ENCODE data around the gene PA2G4. TPM values are rescaled to one million over a fixed set of nuclear protein-coding genes. Genes with fewer than 3 reads are reported as not detected.

PA2G4 gene
- total RNA-seq, 2 experiments from 2014 or later = 242 to 243 TPM

DNA sequence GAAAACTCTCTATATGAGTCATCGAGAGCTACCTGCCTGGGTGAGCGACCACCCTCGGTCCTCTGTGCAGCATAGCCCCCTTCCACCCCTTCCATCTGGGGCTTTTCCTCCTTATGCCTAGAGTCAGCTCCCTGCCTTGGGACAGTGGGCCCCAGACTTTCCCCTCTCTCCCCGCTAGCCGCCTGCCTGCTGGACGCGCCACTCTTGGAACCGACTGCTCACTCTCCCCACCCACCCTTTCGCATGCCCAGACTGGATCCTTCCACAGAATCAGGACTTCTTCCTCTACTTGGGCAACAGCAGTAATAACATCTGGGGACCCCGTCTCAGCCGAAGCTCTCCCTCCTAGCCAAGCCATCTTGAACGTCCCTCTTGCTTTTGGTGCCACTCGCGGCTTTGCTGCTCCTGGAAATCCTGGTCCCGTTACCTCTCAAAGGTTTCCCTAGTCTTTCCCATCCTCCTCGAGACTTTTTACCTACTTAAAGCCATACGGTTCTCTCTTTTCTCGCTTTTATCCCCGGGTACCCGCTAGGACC is 24.4 kb downstream of the PA2G4 start:
- ChIA-PET POLR2A (interaction anchor here (0.9 to 11.6 kb wide), 18 partner anchors 9 to 339 kb away, joined by 3 to 178 read pairs (median 8); partner anchors contain the start of genes ANKRD52, MYL6, MYL6B and PA2G4), CTCF (interaction anchor here (1.0 to 15.1 kb wide), 11 partner anchors 11 to 390 kb away, joined by 3 to 271 read pairs (median 6); partner anchors contain the start of genes ANKRD52, MYL6, MYL6B and ORMDL2)
- H3K36me3 Mint-ChIP-seq (ENCODE audit: low read depth) = peaks cover 58% of the 10 kb centered on the region
- DNase-seq = no peak
- H3K4me3 Mint-ChIP-seq = peak overlapping the region; percentile 97
- peaks cover 78% of the 10 kb centered on the region for H3K4me1 Mint-ChIP-seq
- peak overlapping the region; percentile 94 for H3K27ac Mint-ChIP-seq
- H3K27me3 Mint-ChIP-seq = no peaks in the 10 kb centered on the region
- peaks cover 5% of the 10 kb centered on the region for H3K9me3 Mint-ChIP-seq

DNA sequence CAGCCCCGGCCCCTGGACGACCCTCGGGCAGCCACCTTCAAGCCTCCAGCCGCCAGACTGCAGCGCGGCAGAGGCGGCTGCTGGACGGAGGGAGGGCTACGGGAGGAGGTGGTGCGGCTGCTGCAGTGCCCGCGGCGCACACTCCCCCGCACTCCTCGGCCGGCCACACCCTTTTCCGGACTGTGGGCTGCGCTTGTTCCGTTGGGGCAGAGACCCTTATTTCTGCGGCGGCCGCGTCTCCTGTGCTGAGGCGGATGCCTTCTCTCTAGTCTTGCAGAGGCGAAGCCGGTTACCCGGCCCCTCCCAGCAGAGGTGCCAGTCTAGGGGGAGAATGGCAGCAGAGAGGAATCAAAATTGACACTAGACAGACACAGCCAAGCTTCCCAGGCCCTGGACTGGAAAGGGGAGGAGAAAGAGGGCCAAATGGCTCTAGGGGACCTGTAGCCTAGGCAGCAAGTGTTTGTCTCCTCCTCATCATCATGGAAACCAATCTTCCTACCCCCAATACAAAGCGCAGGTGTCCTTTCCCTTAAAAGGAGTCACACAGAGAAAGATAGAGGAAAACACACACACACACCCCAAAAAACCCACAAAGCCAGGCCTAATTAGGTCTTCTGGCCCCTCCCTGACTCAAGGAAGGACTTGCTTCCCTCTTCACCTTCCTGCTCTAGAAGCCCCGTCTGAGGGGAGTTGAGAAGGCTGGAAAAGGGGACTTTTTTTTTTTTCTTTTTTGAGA is 25.0 kb downstream of the PA2G4 start:
- ChIA-PET POLR2A (interaction anchor here (1.1 to 11.6 kb wide), 13 partner anchors 9 to 155 kb away, joined by 3 to 178 read pairs (median 21); partner anchors contain the start of genes ANKRD52, MYL6, MYL6B and PA2G4), CTCF (interaction anchor here (0.6 to 15.1 kb wide), 10 partner anchors 10 to 129 kb away, joined by 3 to 271 read pairs (median 5); partner anchors contain the start of genes ANKRD52, MYL6, MYL6B and RPL41)
- DNase-seq = peak; percentile 88
- Mint-ChIP-seq H3K27ac (peak overlapping the region; percentile 94), H3K4me1 (peaks cover 78% of the 10 kb centered on the region), H3K9me3 (peaks cover 5% of the 10 kb centered on the region), H3K4me3 (peak overlapping the region; percentile 97), H3K36me3 (ENCODE audit: low read depth) (peaks cover 59% of the 10 kb centered on the region), H3K27me3 (no peaks in the 10 kb centered on the region)

GRCh38 chr12:56129942-56130495 is 25.7 kb downstream of the PA2G4 start:
- Mint-ChIP-seq H3K9me3 (peaks cover 5% of the 10 kb centered on the region), H3K4me3 (peak overlapping the region; percentile 97), H3K4me1 (peaks cover 72% of the 10 kb centered on the region), H3K36me3 (ENCODE audit: low read depth) (peaks cover 61% of the 10 kb centered on the region), H3K27ac (peak overlapping the region; percentile 94), H3K27me3 (no peaks in the 10 kb centered on the region)
- CTCF ChIA-PET = interaction anchor here (0.6 to 15.1 kb wide), 7 partner anchors 10 to 64 kb away, joined by 3 to 271 read pairs (median 4); partner anchors contain the start of genes MYL6 and SMARCC2
- DNase-seq = no peak
- POLR2A ChIA-PET = interaction anchor here (1.1 to 11.6 kb wide), 10 partner anchors 8 to 91 kb away, joined by 4 to 178 read pairs (median 42); partner anchors contain the start of genes MYL6, MYL6B, PA2G4 and RNF41

DNA sequence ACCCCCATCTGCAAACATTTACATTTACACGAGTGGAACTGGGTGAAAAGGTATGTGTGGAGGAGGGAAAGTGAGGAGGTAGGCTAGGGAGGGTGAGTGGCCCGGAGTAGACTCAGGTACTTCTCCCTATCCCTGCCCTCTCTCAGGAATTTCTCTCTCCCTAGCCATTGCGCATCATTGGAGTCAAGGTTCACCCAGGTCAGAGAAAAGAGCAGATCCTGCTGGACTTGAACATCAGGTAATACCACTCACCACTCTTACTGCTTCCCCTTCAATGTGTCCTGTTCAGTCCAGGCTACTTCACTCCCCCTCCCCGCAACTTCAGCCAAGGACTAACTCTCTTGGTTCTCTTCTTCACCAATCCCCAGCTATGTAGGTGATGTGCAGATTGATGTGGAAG is 26.5 kb downstream of the PA2G4 start:
- POLR2A ChIA-PET = interaction anchor here (1.3 to 11.6 kb wide), 6 partner anchors 8 to 31 kb away, joined by 4 to 178 read pairs (median 48); partner anchors contain the start of genes MYL6, MYL6B, RPL41 and ZC3H10
- H3K36me3 Mint-ChIP-seq (ENCODE audit: low read depth) = peaks cover 68% of the 10 kb centered on the region
- H3K9me3 Mint-ChIP-seq = peaks cover 5% of the 10 kb centered on the region

DNA sequence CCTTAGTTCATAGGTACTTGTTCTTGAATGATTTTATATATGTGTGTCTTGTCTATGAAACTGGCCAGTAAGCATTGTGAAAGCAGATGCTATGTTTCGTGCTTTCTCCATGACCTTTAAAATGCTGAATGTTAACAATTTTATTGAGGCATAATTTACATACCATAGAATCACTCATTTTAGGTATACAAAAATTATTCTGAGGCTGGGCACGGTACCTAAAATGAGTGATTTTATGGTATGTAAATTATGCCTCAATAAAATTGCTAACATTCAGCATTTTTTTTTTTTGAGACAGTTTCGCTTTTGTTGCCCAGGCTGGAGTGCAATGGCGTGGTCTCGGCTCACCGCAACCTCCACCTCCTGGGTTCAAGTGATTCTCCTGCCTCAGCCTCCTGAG is 30.5 kb downstream of the PA2G4 start:
- ChIA-PET CTCF (no interaction called here), POLR2A (interaction anchor here (2.2 to 11.6 kb wide), 2 partner anchors 10 to 27 kb away, joined by 7 to 178 read pairs; partner anchors contain the start of gene MYL6)
- H3K9me3 Mint-ChIP-seq = peaks cover 5% of the 10 kb centered on the region
- H3K36me3 Mint-ChIP-seq (ENCODE audit: low read depth) = peaks cover 92% of the 10 kb centered on the region
- H3K4me3 Mint-ChIP-seq = no peak overlapping the region
- peaks cover 76% of the 10 kb centered on the region for H3K4me1 Mint-ChIP-seq
- no peak overlapping the region for H3K27ac Mint-ChIP-seq
- H3K27me3 Mint-ChIP-seq = no peaks in the 10 kb centered on the region
- DNase-seq = no peak

More for the DNA sequence above, 26.5 kb downstream of the PA2G4 start:
- CTCF ChIA-PET = interaction anchor here (15.1 kb wide), 1 partner anchor 58 kb away, joined by 271 read pairs; the partner anchor contains the start of gene SMARCC2
- Mint-ChIP-seq H3K4me1 (peaks cover 69% of the 10 kb centered on the region), H3K27me3 (no peaks in the 10 kb centered on the region), H3K4me3 (peak overlapping the region; percentile 97), H3K27ac (peak overlapping the region; percentile 94)
- DNase-seq = no peak

GRCh38 chr12:56137853-56138571 is 33.7 kb downstream of the PA2G4 start:
- Mint-ChIP-seq H3K4me3 (no peak overlapping the region), H3K4me1 (peaks cover 73% of the 10 kb centered on the region), H3K27me3 (no peaks in the 10 kb centered on the region), H3K9me3 (no peaks in the 10 kb centered on the region), H3K27ac (peak overlapping the region; percentile 78), H3K36me3 (ENCODE audit: low read depth) (peaks cover 85% of the 10 kb centered on the region)
- POLR2A ChIA-PET = interaction anchor here (1.0 to 4.8 kb wide), 7 partner anchors 7 to 50 kb away, joined by 4 to 41 read pairs (median 11); partner anchors contain the start of genes ESYT1, MYL6, MYL6B and SMARCC2
- no peak for DNase-seq
- CTCF ChIA-PET = interaction anchor here (0.6 to 1.3 kb wide), 4 partner anchors 13 to 98 kb away, joined by 3 read pairs; partner anchors contain the start of genes MYL6B and RNF41

- CTCF ChIA-PET = interaction anchor here (1.0 to 4.3 kb wide), 5 partner anchors 10 to 48 kb away, joined by 3 to 14 read pairs (median 5); partner anchors contain the start of genes ESYT1, MYL6B and SMARCC2
- Mint-ChIP-seq H3K4me3 (no peak overlapping the region), H3K27me3 (no peaks in the 10 kb centered on the region), H3K4me1 (peaks cover 63% of the 10 kb centered on the region), H3K27ac (peak overlapping the region; percentile 49), H3K9me3 (no peaks in the 10 kb centered on the region), H3K36me3 (ENCODE audit: low read depth) (peaks cover 75% of the 10 kb centered on the region)
- no peak for DNase-seq
- POLR2A ChIA-PET = interaction anchor here (0.9 to 3.2 kb wide), 4 partner anchors 10 to 27 kb away, joined by 4 to 18 read pairs (median 18); partner anchors contain the start of genes MYL6 and MYL6B
Observed at GRCh38 chr12:56141946-56142784, 37.8 kb downstream of the PA2G4 start.

DNA sequence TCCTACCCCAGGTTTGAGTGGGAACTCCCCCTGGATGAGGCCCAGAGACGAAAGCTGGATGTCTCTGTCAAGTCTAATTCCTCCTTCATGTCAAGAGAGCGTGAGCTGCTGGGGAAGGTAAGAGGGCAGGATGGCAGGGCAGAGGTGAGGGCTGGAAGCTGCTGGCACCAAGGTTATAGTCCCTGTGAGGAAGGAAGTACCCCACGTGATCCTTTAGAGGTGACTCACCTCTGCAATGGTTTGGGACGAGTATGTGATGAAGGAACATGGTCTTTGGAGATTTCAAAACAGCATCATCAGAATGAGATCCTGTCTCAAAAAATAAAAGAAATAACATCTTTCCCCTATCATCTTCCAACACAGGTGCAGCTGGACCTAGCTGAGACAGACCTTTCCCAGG is 38.9 kb downstream of the PA2G4 start:
- CTCF ChIA-PET = interaction anchor here (1.0 to 4.3 kb wide), 3 partner anchors 9 to 46 kb away, joined by 3 to 14 read pairs (median 5); partner anchors contain the start of genes ESYT1, MYL6B and SMARCC2
- peak overlapping the region; percentile 70 for H3K27ac Mint-ChIP-seq
- H3K9me3 Mint-ChIP-seq = no peaks in the 10 kb centered on the region
- H3K36me3 Mint-ChIP-seq (ENCODE audit: low read depth) = peaks cover 65% of the 10 kb centered on the region
- H3K4me1 Mint-ChIP-seq = peaks cover 53% of the 10 kb centered on the region
- DNase-seq = no peak
- H3K27me3 Mint-ChIP-seq = no peaks in the 10 kb centered on the region
- no peak overlapping the region for H3K4me3 Mint-ChIP-seq
- POLR2A ChIA-PET = interaction anchor here (0.8 to 3.2 kb wide), 5 partner anchors 9 to 29 kb away, joined by 3 to 18 read pairs (median 18); partner anchors contain the start of genes MYL6, MYL6B and ZC3H10

DNA sequence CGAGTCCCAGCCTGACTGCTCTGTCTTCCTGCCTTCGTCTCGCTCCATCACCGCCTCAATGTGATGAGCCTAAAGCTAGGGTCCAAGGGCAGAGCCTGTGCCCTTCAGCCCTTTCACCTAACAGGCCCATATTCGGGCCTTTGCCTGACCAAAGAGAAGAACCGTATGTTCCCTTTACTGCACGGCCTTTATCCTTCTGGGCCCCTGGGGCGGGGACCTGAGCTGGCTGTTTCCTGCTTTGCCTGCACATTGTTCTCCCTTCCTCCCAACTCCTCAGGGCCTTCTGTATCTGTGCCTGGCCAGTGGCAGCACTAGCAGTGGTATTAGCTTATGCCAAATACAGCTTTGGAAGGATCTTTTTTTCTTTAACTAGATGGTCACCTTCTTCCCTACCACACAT is 39.5 kb downstream of the PA2G4 start:
- peak overlapping the region; percentile 70 for H3K27ac Mint-ChIP-seq
- no peak for DNase-seq
- CTCF ChIA-PET = interaction anchor here (1.5 to 4.3 kb wide), 2 partner anchors 8 to 97 kb away, joined by 4 to 14 read pairs; partner anchors contain the start of gene MYL6B
- no peaks in the 10 kb centered on the region for H3K27me3 Mint-ChIP-seq
- H3K4me1 Mint-ChIP-seq = peaks cover 47% of the 10 kb centered on the region
- POLR2A ChIA-PET = interaction anchor here (0.9 to 3.1 kb wide), 6 partner anchors 8 to 78 kb away, joined by 3 to 18 read pairs (median 6); partner anchors contain the start of genes MYL6, MYL6B, RNF41 and ZC3H10
- H3K9me3 Mint-ChIP-seq = no peaks in the 10 kb centered on the region
- no peak overlapping the region for H3K4me3 Mint-ChIP-seq
- peaks cover 58% of the 10 kb centered on the region for H3K36me3 Mint-ChIP-seq (ENCODE audit: low read depth)

- ChIA-PET CTCF (interaction anchor here (1.5 kb wide), 1 partner anchor 98 kb away, joined by 4 read pairs; no protein-coding TSS in a partner anchor), POLR2A (interaction anchor here (0.9 to 1.4 kb wide), 3 partner anchors 9 to 77 kb away, joined by 5 to 7 read pairs (median 6); partner anchors contain the start of gene RNF41)
- no peak for DNase-seq
- no peak overlapping the region for H3K4me3 Mint-ChIP-seq
- H3K27ac Mint-ChIP-seq = no peak overlapping the region
- no peaks in the 10 kb centered on the region for H3K9me3 Mint-ChIP-seq
- peaks cover 41% of the 10 kb centered on the region for H3K4me1 Mint-ChIP-seq
- no peaks in the 10 kb centered on the region for H3K27me3 Mint-ChIP-seq
- peaks cover 46% of the 10 kb centered on the region for H3K36me3 Mint-ChIP-seq (ENCODE audit: low read depth)
Observed at GRCh38 chr12:56145217-56145616, 40.9 kb downstream of the PA2G4 start.
